LNCAP (cell line): ENCODE results near the gene PCAT7.

Source experiments
- CTCF ChIP-seq: fragments of 450-650 bp; IDR thresholded peaks from 2 replicates; pipeline ENCODE4 v1.5.1; 2017; ENCODE audit warnings: mild to moderate bottlenecking

PCAT7 gene

DNA sequence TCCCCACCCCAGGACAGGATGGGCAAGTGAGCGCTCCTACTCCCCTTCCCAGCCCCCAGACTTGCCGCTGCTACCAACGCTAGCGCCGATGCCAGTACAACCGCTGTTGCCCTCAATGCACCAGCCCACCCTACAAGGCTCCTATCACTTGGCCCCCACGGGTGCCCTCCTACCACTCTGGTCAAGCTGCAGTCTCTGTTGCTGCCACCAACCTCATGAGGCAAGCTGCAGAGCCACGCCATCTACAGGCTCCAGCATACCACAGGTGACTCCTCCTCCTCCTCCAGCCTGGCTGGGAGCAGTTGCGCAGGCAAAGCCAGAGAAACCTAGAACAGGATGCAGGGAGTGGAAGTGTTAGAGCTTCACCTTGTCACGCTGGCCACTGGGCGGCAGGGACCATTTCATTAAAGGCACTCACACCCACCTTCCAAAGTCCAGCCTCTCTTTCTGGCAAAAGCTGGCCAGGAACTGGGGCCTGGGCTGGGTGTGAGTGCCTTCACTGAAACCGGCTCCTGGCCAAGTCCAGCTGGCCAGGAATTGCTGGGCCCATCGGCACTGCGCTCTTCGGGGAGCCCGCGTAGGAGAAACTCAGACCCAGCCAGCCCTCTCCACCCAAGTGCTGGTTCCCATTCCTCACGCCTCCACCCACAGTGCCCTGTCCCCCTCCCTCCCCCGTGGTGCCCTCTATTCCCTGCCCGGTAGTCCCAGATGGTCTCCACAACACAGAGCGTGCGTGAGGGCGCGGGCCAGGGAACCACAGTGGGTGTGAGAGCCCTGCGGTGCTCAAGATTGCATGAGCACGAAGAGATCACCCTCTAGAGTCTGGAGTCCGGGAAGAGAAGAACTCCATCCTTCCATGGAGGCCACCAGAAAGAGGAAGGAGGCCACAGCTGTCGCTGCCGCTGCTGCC is 1.6 kb upstream of the PCAT7 start:
- TF ChIP-seq CTCF: no peak; the same call in 1 of the 2 replicates

- TF ChIP-seq CTCF: no peak
These were observed 825 bp upstream of the PCAT7 start for GRCh38 chr9:94554078-94554438.

DNA sequence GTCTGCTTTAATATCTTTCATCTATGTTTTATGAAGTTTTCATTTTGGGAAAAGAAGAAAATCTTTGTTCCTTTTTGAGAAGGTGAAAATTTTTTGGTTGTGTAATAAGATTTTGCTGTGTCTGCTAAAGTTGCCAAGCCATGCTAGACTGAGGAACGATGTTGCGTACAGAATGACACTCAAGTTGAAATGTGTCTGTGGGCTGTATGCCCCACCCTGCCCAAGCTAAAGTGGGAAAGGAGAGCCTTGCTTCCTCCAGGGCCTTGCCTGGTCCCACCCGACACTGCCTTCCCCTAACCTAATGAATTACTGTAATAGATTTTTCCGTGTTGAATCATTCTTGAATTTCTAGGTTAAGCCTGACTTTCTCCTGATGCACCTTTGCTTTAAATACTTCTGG is 2.5 kb downstream of the PCAT7 start:
- no peak for TF ChIP-seq CTCF

DNA sequence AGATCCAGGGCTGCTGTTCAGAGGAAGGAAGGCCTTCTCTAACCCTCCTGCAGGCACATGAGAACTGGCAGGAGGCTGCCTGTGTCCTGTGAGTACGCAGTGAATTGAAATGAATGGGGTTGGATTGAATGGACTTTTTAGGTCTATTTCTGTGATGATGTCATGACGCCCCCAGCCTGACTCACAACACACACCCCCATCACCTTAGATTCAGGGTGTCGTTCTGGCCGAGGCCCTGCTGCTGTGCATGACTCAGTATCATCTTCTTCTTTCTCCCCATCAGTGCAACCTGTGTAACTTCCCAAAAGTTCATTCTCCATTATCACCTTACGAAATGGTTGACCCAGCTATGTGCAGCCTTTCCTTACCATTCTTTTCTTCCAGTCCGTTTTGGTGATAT is 5.4 kb downstream of the PCAT7 start:
- TF ChIP-seq CTCF: no peak

GRCh38 chr9:94563548-94563947 is 8.7 kb downstream of the PCAT7 start:
- TF ChIP-seq CTCF: no peak

DNA sequence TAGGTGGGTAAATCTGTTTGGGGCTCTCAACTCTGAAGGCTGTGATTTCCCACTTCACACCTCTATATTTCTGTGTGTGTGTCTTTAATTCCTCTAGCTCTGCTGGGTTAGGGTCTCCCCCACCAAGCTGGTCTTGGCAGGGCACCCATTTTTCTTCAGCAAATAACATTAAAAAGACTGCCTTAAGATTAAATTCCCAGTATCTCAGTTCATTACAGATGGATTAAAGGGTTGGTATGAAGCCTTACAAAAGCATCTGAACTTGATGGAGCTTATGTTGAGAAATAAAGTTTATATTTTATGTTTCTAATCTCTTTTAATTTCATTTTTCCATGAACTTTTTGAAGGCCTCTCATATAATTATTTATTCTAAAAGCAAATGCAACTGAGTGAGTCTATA is 11.7 kb downstream of the PCAT7 start:
- no peak for TF ChIP-seq CTCF

DNA sequence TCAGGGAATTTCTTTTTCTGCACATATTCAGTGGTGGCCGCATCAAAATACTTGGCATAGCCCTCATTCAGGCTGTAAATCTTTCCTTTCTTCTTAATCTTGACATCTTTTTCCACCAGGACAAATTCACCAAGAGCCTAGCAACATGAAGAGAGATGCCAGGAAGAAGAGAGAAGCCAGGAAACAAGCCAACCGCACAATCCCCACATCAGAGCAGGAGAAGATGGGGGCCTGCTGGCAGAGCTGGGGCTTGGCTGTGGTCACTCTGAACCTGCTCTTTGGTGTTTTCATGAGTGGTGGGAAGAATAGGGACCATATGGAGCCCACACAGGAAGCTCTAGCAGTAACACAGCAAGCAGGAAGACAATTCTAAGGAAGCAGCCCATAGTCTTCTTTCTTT is 12.4 kb downstream of the PCAT7 start:
- TF ChIP-seq CTCF: no peak
